ENCODE data around the gene DAAM1. TPM values are rescaled to one million over a fixed set of nuclear protein-coding genes. Genes with fewer than 3 reads are reported as not detected.

Gene DAAM1
- total RNA-seq, 2 experiments from 2014 or later = 11.3 to 11.7 TPM

- Mint-ChIP-seq H3K27me3 (no peaks in the 10 kb centered on the region), H3K9me3 (ENCODE audit: low read depth) (no peaks in the 10 kb centered on the region), H3K4me1 (peaks cover 7% of the 10 kb centered on the region), H3K36me3 (ENCODE audit: low read depth) (no peaks in the 10 kb centered on the region), H3K4me3 (no peak overlapping the region), H3K27ac (no peak overlapping the region)
- ATAC-seq (no peak), DNase-seq (no peak)
- intact Hi-C loops (cut with DNase I, micrococcal nuclease) = no loop called here
- ChIA-PET POLR2A (no interaction called here), CTCF (no interaction called here)
Observed at GRCh38 chr14:59305836-59306555, 117.5 kb downstream of the DAAM1 start.

DNA sequence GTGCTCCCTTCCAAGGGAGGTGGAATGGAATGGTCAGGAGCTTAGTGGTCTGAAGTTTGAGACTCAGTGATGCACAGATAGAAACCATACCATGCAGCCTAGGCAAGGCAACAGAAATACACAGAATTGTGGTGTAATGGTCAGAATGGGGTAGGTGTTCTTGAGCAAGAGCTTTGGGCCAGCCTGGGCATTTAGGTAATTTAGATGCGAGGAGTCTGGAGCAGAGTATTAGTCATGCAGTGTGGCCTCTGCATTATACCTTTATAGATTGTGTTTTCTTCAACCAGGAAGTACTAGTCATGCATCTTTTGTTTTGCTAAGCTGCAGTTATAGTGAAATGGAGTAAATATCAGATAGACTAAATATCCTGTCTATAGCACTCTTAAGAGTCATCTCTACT, 118.3 kb downstream of the DAAM1 start:
- Mint-ChIP-seq H3K27me3 (no peaks in the 10 kb centered on the region), H3K9me3 (ENCODE audit: low read depth) (no peaks in the 10 kb centered on the region), H3K4me3 (no peak overlapping the region), H3K36me3 (ENCODE audit: low read depth) (no peaks in the 10 kb centered on the region), H3K27ac (no peak overlapping the region), H3K4me1 (peaks cover under 1% of the 10 kb centered on the region)
- ChIA-PET CTCF (no interaction called here), POLR2A (no interaction called here)
- intact Hi-C loops (cut with DNase I, micrococcal nuclease) = no loop called here
- ATAC-seq (no peak), DNase-seq (no peak)

- H3K27me3 Mint-ChIP-seq = no peaks in the 10 kb centered on the region
- H3K4me3 Mint-ChIP-seq = no peak overlapping the region
- DNase-seq (no peak), ATAC-seq (no peak)
- no peak overlapping the region for H3K27ac Mint-ChIP-seq
- intact Hi-C loops (cut with DNase I, micrococcal nuclease) = no loop called here
- H3K4me1 Mint-ChIP-seq = no peaks in the 10 kb centered on the region
- no peaks in the 10 kb centered on the region for H3K36me3 Mint-ChIP-seq (ENCODE audit: low read depth)
- ChIA-PET POLR2A (no interaction called here), CTCF (no interaction called here)
- no peaks in the 10 kb centered on the region for H3K9me3 Mint-ChIP-seq (ENCODE audit: low read depth)
Observed at GRCh38 chr14:59308086-59308485, 119.6 kb downstream of the DAAM1 start.

GRCh38 chr14:59308673-59309072, 120.2 kb downstream of the DAAM1 start:
- no peak for ATAC-seq
- DNase-seq = no peak
- CTCF ChIA-PET = no interaction called here
- intact Hi-C loops (cut with DNase I, micrococcal nuclease) = no loop called here
- POLR2A ChIA-PET = no interaction called here
- no peaks in the 10 kb centered on the region for H3K36me3 Mint-ChIP-seq (ENCODE audit: low read depth)
- no peaks in the 10 kb centered on the region for H3K4me1 Mint-ChIP-seq
- H3K9me3 Mint-ChIP-seq (ENCODE audit: low read depth) = no peaks in the 10 kb centered on the region
- H3K27me3 Mint-ChIP-seq = no peaks in the 10 kb centered on the region
- H3K4me3 Mint-ChIP-seq = no peak overlapping the region
- H3K27ac Mint-ChIP-seq = no peak overlapping the region

- intact Hi-C loops (cut with DNase I, micrococcal nuclease) = no loop called here
- no peak overlapping the region for H3K4me3 Mint-ChIP-seq
- no peaks in the 10 kb centered on the region for H3K36me3 Mint-ChIP-seq (ENCODE audit: low read depth)
- ChIA-PET CTCF (no interaction called here), POLR2A (no interaction called here)
- H3K27ac Mint-ChIP-seq = no peak overlapping the region
- H3K9me3 Mint-ChIP-seq (ENCODE audit: low read depth) = no peaks in the 10 kb centered on the region
- H3K4me1 Mint-ChIP-seq = no peaks in the 10 kb centered on the region
- no peaks in the 10 kb centered on the region for H3K27me3 Mint-ChIP-seq
- DNase-seq (no peak), ATAC-seq (no peak)
Observed at GRCh38 chr14:59309291-59309900, 120.9 kb downstream of the DAAM1 start.

DNA sequence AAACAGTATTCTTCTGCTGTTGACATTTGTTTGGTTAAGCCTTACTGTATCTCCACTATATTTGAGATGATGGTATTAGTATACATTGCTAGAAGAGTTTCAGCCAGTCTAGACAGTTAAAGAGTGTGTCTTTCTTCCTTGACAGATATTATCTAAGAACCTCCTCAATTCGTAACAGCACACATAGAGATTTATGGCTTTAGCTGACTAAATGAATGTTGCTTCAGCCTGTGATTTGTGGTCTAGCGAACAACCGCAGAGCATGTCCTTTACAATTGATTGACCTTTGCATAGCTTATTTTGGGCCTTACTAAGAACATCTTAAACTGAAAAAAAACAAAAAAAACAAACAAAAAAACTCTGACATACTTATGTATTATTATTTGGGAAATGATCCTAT, 122.2 kb downstream of the DAAM1 start:
- no peaks in the 10 kb centered on the region for H3K27me3 Mint-ChIP-seq
- H3K9me3 Mint-ChIP-seq (ENCODE audit: low read depth) = no peaks in the 10 kb centered on the region
- no peak overlapping the region for H3K4me3 Mint-ChIP-seq
- H3K4me1 Mint-ChIP-seq = no peaks in the 10 kb centered on the region
- no peak for DNase-seq
- ATAC-seq = no peak
- intact Hi-C loops (cut with DNase I, micrococcal nuclease) = no loop called here
- no peak overlapping the region for H3K27ac Mint-ChIP-seq
- H3K36me3 Mint-ChIP-seq (ENCODE audit: low read depth) = no peaks in the 10 kb centered on the region
- ChIA-PET POLR2A (no interaction called here), CTCF (interaction anchor here (0.7 kb wide), 1 partner anchor 158 kb away, joined by 4 read pairs; no protein-coding TSS in a partner anchor)

DNA sequence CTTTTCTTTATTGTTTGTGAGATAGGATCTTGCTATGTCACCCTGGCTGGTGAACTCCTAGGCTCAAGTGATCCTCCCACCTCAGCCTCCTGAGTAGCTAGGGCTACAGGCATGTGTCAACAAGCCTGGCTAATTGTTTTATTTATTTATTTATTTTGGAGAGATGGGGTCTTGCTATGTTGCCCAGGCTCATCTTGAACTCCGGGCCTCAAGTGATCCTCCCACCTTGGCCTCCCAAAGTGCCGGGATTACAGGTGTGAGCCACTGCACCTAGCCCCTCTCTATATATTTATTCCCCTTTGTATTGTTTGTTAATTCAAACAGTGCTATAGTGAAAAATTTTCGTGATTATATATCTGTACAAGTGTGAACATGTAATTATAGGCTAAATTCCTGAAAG, 123.3 kb downstream of the DAAM1 start:
- H3K4me1 Mint-ChIP-seq = no peaks in the 10 kb centered on the region
- no peaks in the 10 kb centered on the region for H3K27me3 Mint-ChIP-seq
- ATAC-seq (no peak), DNase-seq (no peak)
- no peak overlapping the region for H3K27ac Mint-ChIP-seq
- no peaks in the 10 kb centered on the region for H3K36me3 Mint-ChIP-seq (ENCODE audit: low read depth)
- H3K4me3 Mint-ChIP-seq = no peak overlapping the region
- no peaks in the 10 kb centered on the region for H3K9me3 Mint-ChIP-seq (ENCODE audit: low read depth)
- ChIA-PET POLR2A (no interaction called here), CTCF (interaction anchor here (0.9 kb wide), 1 partner anchor 26 kb away, joined by 3 read pairs; no protein-coding TSS in a partner anchor)
- intact Hi-C loops (cut with DNase I, micrococcal nuclease) = no loop called here

GRCh38 chr14:59313144-59313651, 124.7 kb downstream of the DAAM1 start:
- CTCF ChIA-PET = no interaction called here

DNA sequence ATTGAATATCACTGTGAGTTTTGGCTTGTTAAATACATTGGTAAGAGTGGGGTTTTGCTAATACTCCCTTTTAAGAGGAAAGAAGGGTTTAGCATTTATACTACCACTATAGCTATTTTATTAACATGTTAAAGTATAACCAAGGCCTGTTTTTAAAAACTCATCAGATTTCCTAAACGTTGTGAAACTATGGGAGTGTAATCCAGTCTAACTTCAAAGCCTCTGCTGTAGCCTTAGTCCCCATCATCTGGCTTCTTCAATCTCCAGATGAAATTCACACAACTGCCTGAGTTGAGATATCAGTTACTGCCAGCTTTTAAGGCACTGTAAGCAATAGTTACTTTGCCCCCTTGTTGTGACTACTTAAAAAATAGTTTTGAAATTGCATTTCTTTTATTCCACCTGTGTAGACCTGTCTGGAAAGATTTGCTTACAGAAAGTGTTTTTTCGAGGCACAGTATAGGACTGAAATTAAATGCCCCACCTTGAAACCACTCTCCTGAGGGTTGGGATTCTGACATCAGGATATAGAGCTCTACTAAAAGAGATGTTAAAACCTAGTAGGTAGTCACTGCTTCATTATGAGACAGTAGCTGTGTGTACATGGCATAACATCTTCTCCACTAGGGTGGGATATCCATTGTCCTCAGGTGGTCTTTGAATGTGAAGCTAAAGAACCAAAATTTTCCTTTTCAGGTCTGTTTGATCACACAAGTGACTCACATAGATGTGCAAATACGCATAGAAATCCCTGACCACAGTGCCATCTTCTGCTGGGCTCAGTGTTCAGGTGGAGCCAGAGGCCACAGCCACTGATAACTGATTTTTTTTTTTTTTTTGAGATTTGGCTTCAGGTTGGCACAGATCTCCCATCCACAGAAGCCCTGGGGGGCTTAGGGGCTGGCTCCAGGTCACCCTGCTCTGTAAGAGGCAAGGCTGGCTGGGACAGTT, 125.5 kb downstream of the DAAM1 start:
- H3K27ac Mint-ChIP-seq = no peak overlapping the region
- no peaks in the 10 kb centered on the region for H3K4me1 Mint-ChIP-seq
- intact Hi-C loops (cut with DNase I, micrococcal nuclease) = no loop called here
- no peaks in the 10 kb centered on the region for H3K9me3 Mint-ChIP-seq (ENCODE audit: low read depth)
- no peaks in the 10 kb centered on the region for H3K27me3 Mint-ChIP-seq
- ChIA-PET POLR2A (no interaction called here), CTCF (no interaction called here)
- no peak overlapping the region for H3K4me3 Mint-ChIP-seq
- DNase-seq (no peak), ATAC-seq (no peak)
- no peaks in the 10 kb centered on the region for H3K36me3 Mint-ChIP-seq (ENCODE audit: low read depth)

More at GRCh38 chr14:59313144-59313651, 124.7 kb downstream of the DAAM1 start:
- DNase-seq (no peak), ATAC-seq (no peak)
- Mint-ChIP-seq H3K36me3 (ENCODE audit: low read depth) (no peaks in the 10 kb centered on the region), H3K9me3 (ENCODE audit: low read depth) (no peaks in the 10 kb centered on the region), H3K4me3 (no peak overlapping the region), H3K4me1 (no peaks in the 10 kb centered on the region), H3K27me3 (no peaks in the 10 kb centered on the region), H3K27ac (no peak overlapping the region)
- intact Hi-C loops (cut with DNase I, micrococcal nuclease) = no loop called here
- POLR2A ChIA-PET = no interaction called here

DNA sequence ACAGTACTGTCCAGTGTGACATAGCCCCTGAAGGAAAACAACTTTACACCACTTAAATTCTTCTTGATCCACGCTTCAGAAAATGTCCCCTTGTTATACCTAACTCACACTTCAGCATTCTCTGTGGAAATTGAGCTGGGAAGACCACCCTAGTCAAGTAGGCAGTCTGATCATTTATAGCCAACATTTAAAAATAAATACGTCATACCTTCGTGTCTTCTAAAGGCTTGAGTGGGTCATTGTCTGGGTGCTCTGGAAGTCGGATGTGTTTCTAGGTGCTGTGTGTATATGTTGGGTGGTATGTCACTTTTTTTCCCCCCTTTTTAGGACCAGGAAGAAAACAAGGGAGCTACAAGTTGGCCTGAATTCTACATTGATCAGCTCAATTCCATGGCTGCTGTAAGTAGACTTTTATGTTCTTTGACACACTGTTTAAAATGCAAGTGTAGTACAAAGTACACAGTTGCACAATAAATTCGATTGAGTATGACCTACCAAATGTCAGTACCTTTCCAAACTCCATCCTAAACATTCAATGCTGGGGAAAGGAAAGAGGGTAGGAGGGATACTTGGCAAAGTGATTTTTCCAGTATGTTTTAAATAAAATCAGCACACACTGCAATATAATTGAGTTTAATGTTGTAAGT, 126.6 kb downstream of the DAAM1 start:
- Mint-ChIP-seq H3K9me3 (ENCODE audit: low read depth) (no peaks in the 10 kb centered on the region), H3K4me3 (no peak overlapping the region), H3K27me3 (no peaks in the 10 kb centered on the region), H3K36me3 (ENCODE audit: low read depth) (no peaks in the 10 kb centered on the region), H3K27ac (no peak overlapping the region), H3K4me1 (no peaks in the 10 kb centered on the region)
- intact Hi-C loops (cut with DNase I, micrococcal nuclease) = no loop called here
- ATAC-seq (no peak), DNase-seq (no peak)
- CTCF ChIA-PET = interaction anchor here (1.1 kb wide), 1 partner anchor 12 kb away, joined by 4 read pairs; no protein-coding TSS in a partner anchor
- POLR2A ChIA-PET = no interaction called here

DNA sequence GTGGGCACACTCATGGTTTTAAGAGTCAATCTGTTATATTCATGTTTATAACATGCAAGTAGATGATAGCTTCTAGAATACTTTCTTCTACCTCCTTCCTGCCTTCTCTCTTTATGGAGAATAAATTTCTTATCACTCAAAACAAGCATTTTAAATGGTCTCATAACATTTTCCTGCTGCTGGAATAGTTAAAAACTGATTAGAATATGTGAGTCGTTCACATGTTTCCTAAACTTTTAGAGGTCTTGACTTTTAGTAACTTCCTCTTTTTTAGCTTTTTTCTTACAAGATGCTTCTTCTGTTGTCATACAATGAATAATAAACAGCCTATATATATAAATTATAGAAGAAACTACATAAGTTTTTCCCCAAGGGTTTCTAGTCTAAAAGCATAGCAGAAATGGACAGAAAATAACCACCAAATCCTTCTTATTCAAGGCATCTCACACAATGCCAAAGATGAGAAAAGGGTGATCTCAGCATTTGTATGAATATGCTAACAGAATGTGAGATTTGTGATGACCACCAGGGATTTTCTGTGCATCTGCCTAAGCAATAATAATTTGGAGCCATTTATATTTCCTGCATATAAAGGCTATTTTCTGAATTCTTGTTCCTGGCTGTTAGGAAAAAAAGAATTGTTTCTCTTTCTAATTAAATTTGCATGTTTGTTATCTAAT, 127.8 kb downstream of the DAAM1 start:
- CTCF ChIA-PET = interaction anchor here (1.1 kb wide), 1 partner anchor 10 kb away, joined by 4 read pairs; no protein-coding TSS in a partner anchor

More for the DNA sequence above, 127.8 kb downstream of the DAAM1 start:
- intact Hi-C loops (cut with DNase I, micrococcal nuclease) = no loop called here
- POLR2A ChIA-PET = no interaction called here
- Mint-ChIP-seq H3K27me3 (no peaks in the 10 kb centered on the region), H3K4me3 (no peak overlapping the region), H3K27ac (no peak overlapping the region), H3K36me3 (ENCODE audit: low read depth) (no peaks in the 10 kb centered on the region), H3K9me3 (ENCODE audit: low read depth) (no peaks in the 10 kb centered on the region), H3K4me1 (peaks cover 5% of the 10 kb centered on the region)
- ATAC-seq (no peak), DNase-seq (no peak)

All from activated CD4-positive, alpha-beta T cell treated with anti-CD3 and anti-CD28 coated beads for 36 hours (primary cell).